Measurements from ENCODE around the gene MID1IP1. TPM values are rescaled to one million over a fixed set of nuclear protein-coding genes. Genes with fewer than 3 reads are reported as not detected.

Gene MID1IP1
- polyA plus RNA-seq, 1 donor (not counting 4 experiments of a cell fraction or from before 2014, with no cell fraction given): 45.4 TPM

DNA sequence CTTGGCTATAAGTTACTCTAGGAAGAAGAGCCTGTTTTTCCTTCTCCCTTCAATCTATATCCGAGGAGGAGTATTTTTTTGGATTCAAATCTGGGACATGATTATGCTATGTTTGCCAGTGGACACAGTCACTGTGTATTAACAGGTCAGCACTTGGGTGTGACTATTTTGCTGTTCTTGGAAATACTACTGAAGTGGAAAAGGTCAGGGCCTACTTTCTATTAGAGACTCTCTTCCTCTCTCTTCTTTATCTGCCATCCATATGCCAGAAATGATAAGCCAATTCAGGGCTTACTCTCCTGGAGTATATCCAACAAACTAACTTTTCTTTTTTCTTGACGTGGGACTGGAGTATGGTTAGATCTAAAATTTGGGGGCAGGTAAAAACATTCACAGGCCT lies 40.5 kb downstream of the MID1IP1 start:
- Histone ChIP-seq H2AFZ (ENCODE audit: control insufficient read depth, low read length) (no peak overlapping the region), H4K20me1 (ENCODE audit: control insufficient read depth, extremely low read depth, insufficient read depth, low read length) (no peaks in the 10 kb centered on the region), H3K4me2 (ENCODE audit: control insufficient read depth, extremely low read depth, insufficient read depth, low read depth, low read length) (no peak overlapping the region), H3K36me3 (ENCODE audit: control insufficient read depth in 2 of 2, extremely low read depth in 1 of 2, insufficient read depth in 2 of 2, low read length in 2 of 2) (no peaks in the 10 kb centered on the region), H3K9me1 (ENCODE audit: control insufficient read depth, extremely low read depth, insufficient read depth, low read length) (no peaks in the 10 kb centered on the region), H3K27ac (ENCODE audit: control insufficient read depth, insufficient read depth, low read length) (no peak overlapping the region), H3K4me3 (ENCODE audit: control insufficient read depth in 2 of 3, extremely low read depth in 1 of 3, insufficient read depth in 2 of 3, low read depth in 1 of 3, low read length in 3 of 3) (no peak overlapping the region), H3K9me3 (ENCODE audit: control insufficient read depth, low read depth, low read length) (no peaks in the 10 kb centered on the region), H3K79me2 (ENCODE audit: control insufficient read depth, insufficient read depth, low read length) (no peaks in the 10 kb centered on the region), H3K4me1 (ENCODE audit: control insufficient read depth, extremely low read depth, insufficient read depth, low read length) (no peaks in the 10 kb centered on the region), H3K9ac (ENCODE audit: control insufficient read depth, extremely low read depth, insufficient read depth, low read length) (no peak overlapping the region), H3K27me3 (ENCODE audit: control insufficient read depth, extremely low read depth, insufficient read depth, low read length) (no peaks in the 10 kb centered on the region)
- TF ChIP-seq EZH2 (IDR thresholded peaks at IDR 0.05; ENCODE audit: low read length): no peak
- TF ChIP-seq CTCF (optimal IDR thresholded peaks at IDR 0.05 in 1 of 3, IDR thresholded peaks at IDR 0.05 in 1 of 3, conservative IDR thresholded peaks at IDR 0.05 in 1 of 3; ENCODE audit: extremely low read depth in 1 of 3, insufficient read depth in 2 of 3, low read length in 3 of 3): no peak
- DNase-seq (ENCODE audit: low read depth, low spot score) (no peak), FAIRE-seq (peak; percentile 13)
- dilution Hi-C loops (cut with MboI; ENCODE audit: extremely low pct_ligation_motif_present, low sequenced_read_pairs): no loop called here

DNA sequence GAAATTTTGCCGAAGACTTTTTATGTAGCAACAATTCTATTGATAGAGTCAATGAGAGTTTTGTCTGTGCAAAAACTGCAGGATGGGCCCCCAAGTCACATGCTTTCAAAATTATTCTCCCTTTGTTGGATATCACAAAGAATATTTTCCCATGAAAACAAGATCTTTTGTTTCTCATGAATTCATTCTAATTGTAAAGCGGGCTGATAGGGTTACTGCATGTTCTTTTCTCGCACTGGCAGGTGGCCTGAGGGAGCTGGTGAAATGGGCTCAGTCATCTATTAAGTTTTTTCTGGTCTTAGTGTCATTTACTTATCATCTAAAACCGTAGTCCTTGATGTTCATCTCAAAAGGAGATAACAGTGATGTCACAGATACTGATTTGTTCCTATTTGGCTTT lies 44.2 kb downstream of the MID1IP1 start:
- Histone ChIP-seq H3K9me1 (ENCODE audit: control insufficient read depth, extremely low read depth, insufficient read depth, low read length) (no peaks in the 10 kb centered on the region), H3K9me3 (ENCODE audit: control insufficient read depth, low read depth, low read length) (no peaks in the 10 kb centered on the region), H2AFZ (ENCODE audit: control insufficient read depth, low read length) (no peak overlapping the region), H3K4me3 (ENCODE audit: control insufficient read depth in 2 of 3, extremely low read depth in 1 of 3, insufficient read depth in 2 of 3, low read depth in 1 of 3, low read length in 3 of 3) (no peak overlapping the region), H3K36me3 (ENCODE audit: control insufficient read depth in 2 of 2, extremely low read depth in 1 of 2, insufficient read depth in 2 of 2, low read length in 2 of 2) (no peaks in the 10 kb centered on the region), H3K4me2 (ENCODE audit: control insufficient read depth, extremely low read depth, insufficient read depth, low read depth, low read length) (no peak overlapping the region), H3K9ac (ENCODE audit: control insufficient read depth, extremely low read depth, insufficient read depth, low read length) (no peak overlapping the region), H3K79me2 (ENCODE audit: control insufficient read depth, insufficient read depth, low read length) (no peaks in the 10 kb centered on the region), H4K20me1 (ENCODE audit: control insufficient read depth, extremely low read depth, insufficient read depth, low read length) (no peaks in the 10 kb centered on the region), H3K27ac (ENCODE audit: control insufficient read depth, insufficient read depth, low read length) (no peak overlapping the region), H3K27me3 (ENCODE audit: control insufficient read depth, extremely low read depth, insufficient read depth, low read length) (no peaks in the 10 kb centered on the region), H3K4me1 (ENCODE audit: control insufficient read depth, extremely low read depth, insufficient read depth, low read length) (no peaks in the 10 kb centered on the region)
- FAIRE-seq: no peak
- no peak for DNase-seq (ENCODE audit: low read depth, low spot score)
- TF ChIP-seq CTCF (optimal IDR thresholded peaks at IDR 0.05 in 1 of 3, IDR thresholded peaks at IDR 0.05 in 1 of 3, conservative IDR thresholded peaks at IDR 0.05 in 1 of 3; ENCODE audit: extremely low read depth in 1 of 3, insufficient read depth in 2 of 3, low read length in 3 of 3) (no peak), EZH2 (IDR thresholded peaks at IDR 0.05; ENCODE audit: low read length) (no peak)
- dilution Hi-C loops (cut with MboI; ENCODE audit: extremely low pct_ligation_motif_present, low sequenced_read_pairs): no loop called here

Data from keratinocyte (primary cell).